ENCODE measurements around the gene OPRL1.

OPRL1 gene

GRCh38 chr20:64042054-64042781 is 37.7 kb upstream of the OPRL1 start:
- no peak for DNase-seq (ENCODE audit: low read depth)

- DNase-seq (ENCODE audit: low read depth), result no peak
Observed at GRCh38 chr20:64043768-64044167, 36.1 kb upstream of the OPRL1 start.

- DNase-seq (ENCODE audit: low read depth), result no peak
Observed at GRCh38 chr20:64044484-64045247, 35.2 kb upstream of the OPRL1 start.

- DNase-seq (ENCODE audit: low read depth), result no peak
Observed at GRCh38 chr20:64045346-64046011, 34.4 kb upstream of the OPRL1 start.

GRCh38 chr20:64047046-64047389 is 32.9 kb upstream of the OPRL1 start:
- no peak for DNase-seq (ENCODE audit: low read depth)

GRCh38 chr20:64047968-64048401 is 31.9 kb upstream of the OPRL1 start:
- DNase-seq (ENCODE audit: low read depth), result no peak

GRCh38 chr20:64048402-64049044 is 31.4 kb upstream of the OPRL1 start:
- no peak for DNase-seq (ENCODE audit: low read depth)

GRCh38 chr20:64049060-64049877 is 30.6 kb upstream of the OPRL1 start, which contains the start of gene SOX18:
Gene SOX18, minus strand, starts transcription at chr20:64049639. Its CDS starts 123 bp downstream, at chr20:64049516.
- no peak for DNase-seq (ENCODE audit: low read depth)

- DNase-seq (ENCODE audit: low read depth), result no peak
Observed at GRCh38 chr20:64049878-64050260, 30.0 kb upstream of the OPRL1 start.

GRCh38 chr20:64050261-64051032 is 29.4 kb upstream of the OPRL1 start:
- DNase-seq (ENCODE audit: low read depth), result no peak

GRCh38 chr20:64051033-64051452 is 28.8 kb upstream of the OPRL1 start:
- DNase-seq (ENCODE audit: low read depth), result no peak

- DNase-seq (ENCODE audit: low read depth), result no peak
Observed at GRCh38 chr20:64051561-64052325, 28.1 kb upstream of the OPRL1 start.

GRCh38 chr20:64052326-64052722 is 27.6 kb upstream of the OPRL1 start:
- no peak for DNase-seq (ENCODE audit: low read depth)

- DNase-seq (ENCODE audit: low read depth), result no peak
Observed at GRCh38 chr20:64052987-64053840, 26.7 kb upstream of the OPRL1 start.

- DNase-seq (ENCODE audit: low read depth), result no peak
Observed at GRCh38 chr20:64053841-64054661, 25.8 kb upstream of the OPRL1 start.

- no peak for DNase-seq (ENCODE audit: low read depth)
Observed at GRCh38 chr20:64055396-64055892, 24.4 kb upstream of the OPRL1 start.

GRCh38 chr20:64055893-64056638 is 23.8 kb upstream of the OPRL1 start:
- DNase-seq (ENCODE audit: low read depth), result no peak

GRCh38 chr20:64056639-64056888 is 23.3 kb upstream of the OPRL1 start:
- no peak for DNase-seq (ENCODE audit: low read depth)

All from stimulated activated CD8-positive, alpha-beta memory T cell treated with anti-CD3 and anti-CD28 coated beads, Interleukin-7, amount 100 ng/mL, for 24 hours (primary cell).